GM18508 (cell line): ENCODE measurements around the gene PSMA7.

Source experiments
- ATAC-seq: cut with Tn5 transposase; IDR thresholded peaks from one replicate; pipeline ENCODE4 v1.9.1; 2021; ENCODE audit warnings: moderate number of reproducible peaks; ENCODE audit not compliant: insufficient read depth, unreplicated experiment

PSMA7 gene

DNA sequence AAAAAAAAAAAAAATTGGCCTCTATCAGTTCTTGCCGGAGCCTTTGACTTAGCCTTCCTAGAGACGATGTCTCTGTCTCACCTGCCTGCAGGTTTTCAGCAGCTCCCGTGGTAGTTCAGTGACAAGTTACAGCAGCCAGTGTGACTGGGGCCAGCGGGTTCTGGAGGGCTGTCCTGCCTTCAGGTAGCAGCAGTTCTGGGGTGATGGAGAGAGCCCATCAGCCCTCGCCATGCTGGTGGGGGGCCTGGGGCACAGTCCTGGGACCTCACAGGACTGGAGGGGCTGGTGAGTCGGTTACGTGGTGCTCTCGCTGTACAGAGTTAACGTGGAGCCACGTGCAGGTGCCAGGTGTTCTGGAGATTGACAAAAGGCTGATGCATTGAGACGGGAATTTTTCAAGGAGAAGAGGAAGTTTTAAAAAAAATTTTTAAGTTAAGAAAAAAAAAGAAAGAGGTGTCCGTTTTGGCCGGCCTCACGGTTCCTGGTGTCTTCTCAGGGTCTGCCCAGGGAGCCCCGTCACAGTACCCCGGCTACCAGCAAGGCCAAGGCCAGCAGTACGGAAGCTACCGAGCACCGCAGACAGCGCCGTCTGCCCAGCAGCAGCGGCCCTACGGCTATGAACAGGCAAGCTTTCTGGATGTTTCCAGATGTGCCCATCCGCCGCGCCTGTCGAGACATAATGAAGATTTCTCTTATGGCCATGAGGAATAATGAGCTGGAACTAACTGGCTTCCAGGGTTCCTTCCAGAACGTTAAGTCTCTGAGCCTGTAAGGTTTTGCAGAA is 31.0 kb upstream of the PSMA7 start:
- ATAC-seq = no peak

DNA sequence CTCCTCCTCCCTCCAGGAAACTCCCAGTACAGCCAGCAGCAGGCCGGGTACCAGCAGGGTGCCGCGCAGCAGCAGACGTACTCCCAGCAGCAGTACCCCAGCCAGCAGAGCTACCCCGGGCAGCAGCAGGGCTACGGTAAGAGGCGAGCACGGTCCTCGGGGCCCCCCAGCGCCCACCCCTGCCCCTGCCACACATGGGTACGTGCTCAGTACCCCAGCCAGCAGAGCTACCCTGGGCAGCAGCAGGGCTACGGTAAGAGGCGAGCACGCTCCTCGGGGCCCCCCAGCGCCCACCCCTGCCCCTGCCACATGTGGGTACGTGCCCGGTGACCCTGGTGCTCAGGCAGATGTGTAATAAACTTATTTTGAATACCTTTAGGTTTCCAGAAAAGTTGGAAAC is 29.5 kb upstream of the PSMA7 start:
- ATAC-seq = no peak

DNA sequence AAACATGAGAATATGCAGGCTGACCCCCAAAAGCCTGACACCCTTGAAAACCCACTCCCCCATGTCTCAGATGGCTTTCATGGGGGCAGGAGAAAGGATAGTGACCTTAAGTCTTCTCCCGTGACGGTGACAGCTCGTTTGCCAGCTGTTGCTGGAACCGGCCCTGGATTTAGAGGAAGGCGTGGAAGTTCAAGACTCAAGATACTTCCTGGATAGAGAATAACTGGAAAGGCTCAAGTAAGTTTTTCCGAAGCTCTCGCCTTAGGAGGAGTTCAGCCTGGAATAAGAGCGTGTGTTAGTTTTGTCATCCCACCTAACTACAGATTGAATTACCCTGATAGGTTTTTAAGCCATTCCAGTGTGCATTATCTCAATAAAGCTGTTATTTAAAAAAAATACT is 28.1 kb upstream of the PSMA7 start:
- no peak for ATAC-seq

DNA sequence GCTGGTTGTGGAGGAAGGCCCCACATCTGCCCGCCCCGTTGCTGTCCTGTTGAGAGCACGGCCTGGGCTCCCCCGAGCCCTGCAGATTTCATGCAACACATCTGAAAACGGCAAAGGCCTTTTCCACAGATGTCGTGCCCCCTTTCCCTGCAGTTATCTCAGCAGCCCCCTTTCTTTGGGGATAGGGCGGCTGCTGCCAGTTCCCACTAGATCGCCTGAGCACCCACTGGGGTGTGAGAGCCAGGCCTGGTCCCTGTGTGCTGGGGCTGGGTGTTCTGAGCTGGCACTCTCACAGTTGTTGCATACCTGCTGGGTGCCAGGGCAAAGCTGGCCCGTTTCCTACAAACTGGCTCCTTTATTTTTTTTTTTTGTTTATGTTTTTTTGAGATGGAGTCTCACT is 27.3 kb upstream of the PSMA7 start:
- ATAC-seq = no peak

DNA sequence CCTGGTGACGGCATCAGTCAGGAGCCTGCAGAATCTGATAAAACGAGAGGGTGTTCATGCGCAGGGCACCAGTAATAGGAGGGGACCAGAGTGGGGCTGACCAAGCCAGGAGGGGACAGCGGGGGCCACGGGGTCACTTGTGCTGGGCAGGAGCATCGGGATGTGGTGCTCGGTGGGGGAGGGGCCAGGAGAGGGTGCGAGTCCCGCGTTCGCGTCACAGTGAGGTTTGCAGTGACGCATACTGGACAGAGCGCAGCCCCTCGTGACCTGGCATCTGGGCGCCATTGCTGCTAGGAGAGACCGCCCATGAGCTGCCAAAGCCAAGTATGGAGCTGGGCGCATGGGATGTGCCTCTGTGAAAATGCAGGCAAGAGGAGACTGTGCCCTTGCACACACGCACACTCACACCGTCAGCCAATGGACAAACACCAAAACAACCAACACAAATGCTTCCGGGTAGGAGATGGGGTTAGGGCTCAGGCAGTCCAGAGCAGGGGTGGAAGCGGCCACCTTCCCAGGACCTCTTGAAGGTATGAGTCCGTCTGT is 25.8 kb upstream of the PSMA7 start:
- no peak for ATAC-seq

DNA sequence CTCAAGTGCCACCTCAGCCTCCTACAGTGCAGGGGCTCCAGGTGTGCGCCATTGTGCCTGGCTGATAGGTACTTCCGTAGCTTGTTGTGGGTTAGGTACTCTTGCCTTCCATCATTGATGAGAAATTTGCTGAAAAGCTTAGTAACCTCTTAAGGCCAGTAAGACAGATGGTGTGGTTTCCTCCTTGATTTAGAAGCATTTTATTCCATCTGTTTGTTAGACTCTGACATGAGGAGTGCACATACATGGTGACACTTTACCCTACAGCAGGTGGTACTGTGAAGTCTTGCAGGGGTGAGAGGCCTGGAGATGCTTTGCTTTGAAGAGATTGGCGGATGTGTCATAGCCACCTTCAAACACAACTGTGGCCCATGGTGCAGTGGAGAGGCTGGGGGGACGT is 24.9 kb upstream of the PSMA7 start:
- no peak for ATAC-seq

DNA sequence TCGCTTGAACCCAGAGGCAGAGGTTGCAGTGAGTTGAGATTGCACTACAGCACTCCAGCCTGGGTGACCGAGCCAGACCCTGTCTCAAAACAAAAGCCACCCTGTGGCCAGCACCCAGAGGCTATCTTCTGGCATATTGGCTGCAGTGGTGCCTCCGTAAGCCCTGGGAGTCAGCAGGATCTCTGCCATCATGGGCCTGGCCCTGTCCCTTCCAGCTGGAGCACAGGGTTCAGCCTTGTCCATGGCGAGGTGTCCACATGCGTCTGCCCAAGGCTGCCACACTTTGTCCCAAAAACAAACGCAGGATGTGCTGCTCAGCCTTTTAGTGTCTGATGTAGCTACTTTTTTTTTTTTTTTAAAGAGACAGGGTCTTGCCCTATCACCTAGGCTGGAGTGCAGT is 24.3 kb upstream of the PSMA7 start:
- no peak for ATAC-seq

DNA sequence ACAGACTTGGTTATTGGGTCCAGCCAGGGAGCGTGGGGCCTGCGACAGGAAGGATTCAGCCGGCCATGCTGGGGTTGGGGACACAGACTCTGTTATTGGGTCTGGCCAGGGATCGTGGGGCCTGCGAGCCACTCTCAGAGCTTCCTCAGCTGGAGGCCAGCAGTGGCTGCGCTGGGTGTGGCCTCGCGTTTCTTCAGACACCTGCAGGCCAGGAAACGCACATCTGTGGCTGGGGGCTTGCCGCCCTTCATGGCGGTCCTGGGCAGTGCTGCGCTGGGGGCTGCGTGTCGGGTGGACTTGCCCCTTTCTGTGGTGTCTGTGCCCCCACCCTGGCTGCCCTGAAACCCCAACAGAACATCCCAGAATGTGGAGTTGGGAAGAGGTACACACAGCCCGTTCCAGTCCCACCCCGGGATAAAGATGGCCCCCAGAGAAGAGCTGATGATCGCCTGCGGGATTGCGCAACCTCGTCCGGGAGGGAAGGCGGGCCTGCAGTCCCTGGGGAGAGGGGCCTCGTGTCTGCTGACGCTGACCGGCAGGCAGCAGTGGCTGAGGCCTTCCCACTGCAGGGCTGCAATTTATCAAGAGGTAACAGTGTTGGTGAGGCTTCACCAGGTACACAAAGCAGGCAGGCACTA is 22.7 kb upstream of the PSMA7 start:
- ATAC-seq = no peak

DNA sequence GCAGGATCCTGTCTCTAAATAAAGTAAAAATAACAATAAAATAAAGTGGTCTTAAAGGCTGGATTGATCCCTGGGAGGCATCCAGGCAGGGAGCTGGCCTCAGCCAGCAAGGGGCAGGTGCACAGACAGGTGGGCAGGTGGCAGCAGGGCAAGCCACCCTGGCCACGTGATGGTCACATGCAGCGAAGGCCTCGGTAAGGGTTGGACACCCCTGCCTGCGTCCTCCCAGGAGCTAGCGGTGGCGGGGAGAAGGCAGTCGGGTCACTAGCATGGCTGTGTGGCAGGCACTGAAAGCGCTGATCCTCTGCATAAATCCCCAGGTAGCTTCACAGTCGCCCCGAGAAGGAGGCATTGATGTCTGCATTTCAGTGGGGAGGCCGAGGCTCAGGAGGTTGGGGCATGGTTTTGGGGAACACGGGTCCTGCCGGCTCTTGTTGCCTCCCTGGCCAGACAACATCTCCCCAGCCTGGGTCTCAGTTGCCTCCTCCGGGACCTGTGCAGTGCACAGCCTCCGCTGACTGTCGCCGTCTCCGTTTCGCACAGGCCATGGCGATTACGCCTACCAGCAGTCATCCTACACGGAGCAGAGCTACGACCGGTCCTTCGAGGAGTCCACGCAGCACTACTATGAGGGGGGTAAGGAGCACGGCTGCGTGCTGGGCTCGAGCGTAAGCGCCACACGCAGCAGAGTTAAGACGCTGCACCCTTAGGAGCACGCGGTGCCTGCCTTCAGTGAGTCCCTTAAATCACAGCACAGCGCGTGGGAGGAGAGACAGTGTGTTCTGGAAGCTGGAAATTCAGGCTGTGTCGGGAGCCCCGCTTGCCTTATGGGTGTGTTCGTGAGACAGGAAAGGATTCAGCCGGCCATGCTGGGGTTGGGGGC is 21.9 kb upstream of the PSMA7 start:
- ATAC-seq = no peak

DNA sequence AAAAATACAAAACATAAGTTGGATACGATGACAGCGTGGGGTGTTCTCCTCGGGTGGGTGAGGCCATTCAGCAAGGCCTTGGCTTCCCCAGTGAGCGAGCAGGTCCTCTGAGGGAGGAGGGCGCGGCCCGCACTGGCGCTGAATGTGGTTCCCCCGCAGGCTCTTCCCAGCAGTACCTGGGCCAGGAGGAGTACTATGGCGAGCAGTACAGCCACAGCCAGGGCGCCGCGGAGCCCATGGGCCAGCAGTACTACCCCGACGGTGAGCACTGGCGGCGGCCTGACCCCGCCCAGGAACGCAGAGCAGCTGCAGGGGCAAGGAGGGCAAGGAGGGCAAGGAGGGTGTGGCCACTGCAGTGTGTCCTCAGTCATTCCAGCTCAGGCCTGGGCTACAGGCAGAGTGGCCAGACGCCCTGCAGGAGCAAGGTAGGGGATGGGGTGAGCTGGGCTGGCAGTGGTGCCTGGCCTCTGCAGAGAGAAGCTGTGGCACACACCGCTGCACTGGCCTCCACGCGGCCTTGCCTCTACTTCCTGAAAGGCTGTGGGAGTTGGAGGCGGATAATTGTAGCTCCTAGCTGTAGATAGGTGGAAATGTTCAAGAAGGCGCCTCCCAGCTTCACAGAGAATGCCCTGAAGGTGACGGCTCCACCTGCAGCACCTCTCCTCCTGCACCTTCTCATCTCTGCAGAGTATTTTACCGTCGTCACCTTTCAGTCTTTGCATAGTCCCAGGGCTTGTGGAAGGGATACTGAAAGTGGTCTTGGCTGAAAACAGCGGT is 21.0 kb upstream of the PSMA7 start:
- no peak for ATAC-seq

DNA sequence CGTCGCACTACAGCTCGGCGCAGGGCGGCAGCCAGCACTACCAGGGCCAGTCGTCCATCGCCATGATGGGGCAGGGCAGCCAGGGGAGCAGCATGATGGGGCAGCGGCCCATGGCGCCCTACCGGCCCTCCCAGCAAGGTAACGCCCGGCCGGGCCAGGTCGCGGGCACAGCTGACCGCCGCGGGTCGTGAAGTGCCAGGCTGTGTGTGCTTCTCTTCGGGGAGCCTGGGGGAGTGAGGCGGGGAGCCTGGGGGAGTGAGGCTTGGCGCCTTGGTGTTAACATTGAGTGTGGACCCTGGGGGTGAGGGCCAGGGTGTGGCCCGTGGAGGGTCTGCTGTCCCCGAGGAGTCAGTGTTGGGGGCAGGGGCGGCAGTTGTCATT is 20.3 kb upstream of the PSMA7 start:
- ATAC-seq = no peak

DNA sequence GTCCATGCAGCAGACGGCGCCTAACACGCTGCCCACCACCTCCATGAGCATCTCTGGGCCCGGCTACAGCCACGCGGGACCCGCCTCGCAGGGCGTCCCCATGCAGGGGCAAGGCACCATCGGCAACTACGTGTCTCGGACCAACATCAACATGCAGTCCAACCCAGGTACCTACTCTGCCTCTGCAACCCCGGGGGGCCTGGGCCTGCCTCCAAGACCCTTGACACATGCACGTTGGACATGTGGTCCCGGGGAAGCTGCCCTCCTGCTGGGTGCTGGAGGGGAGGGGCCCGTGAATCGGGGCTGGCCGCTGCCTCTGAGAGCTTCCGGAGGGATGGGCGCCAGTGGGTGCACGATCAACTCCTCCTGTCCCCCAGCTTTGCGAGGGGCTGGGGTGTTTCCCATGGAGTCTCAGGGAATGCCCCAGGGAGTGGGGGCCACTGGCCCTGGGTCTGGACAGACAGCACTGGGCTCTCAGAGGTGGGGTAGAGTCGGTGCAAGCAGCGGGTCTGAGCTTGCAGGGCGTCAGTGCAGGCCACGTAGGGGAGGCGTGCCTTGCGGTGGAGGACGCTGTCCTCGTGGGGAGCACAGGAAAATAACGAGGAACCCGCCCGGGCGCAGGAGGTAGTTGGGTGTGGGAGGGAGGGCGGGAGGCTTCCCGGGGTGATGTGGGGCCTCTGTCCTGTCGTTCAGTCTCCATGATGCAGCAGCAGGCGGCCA is 19.7 kb upstream of the PSMA7 start:
- no peak for ATAC-seq

DNA sequence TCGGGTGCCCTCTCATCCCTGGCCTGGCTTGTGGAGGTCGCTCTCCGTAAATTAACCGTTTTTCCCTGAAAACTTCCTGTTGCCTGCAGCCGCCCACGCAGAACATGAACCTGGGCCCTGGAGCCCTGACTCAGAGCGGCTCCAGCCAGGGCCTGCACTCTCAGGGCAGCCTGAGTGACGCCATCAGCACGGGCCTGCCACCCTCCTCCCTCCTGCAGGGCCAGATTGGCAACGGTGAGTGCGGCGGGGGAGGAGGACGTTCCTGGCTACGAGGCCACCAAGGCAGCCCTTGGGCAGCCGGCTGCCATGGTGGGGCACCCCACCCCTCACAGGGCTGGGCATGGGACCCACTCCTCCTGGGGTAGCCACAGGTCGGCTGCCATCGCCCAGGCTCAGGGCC is 18.2 kb upstream of the PSMA7 start:
- no peak for ATAC-seq

DNA sequence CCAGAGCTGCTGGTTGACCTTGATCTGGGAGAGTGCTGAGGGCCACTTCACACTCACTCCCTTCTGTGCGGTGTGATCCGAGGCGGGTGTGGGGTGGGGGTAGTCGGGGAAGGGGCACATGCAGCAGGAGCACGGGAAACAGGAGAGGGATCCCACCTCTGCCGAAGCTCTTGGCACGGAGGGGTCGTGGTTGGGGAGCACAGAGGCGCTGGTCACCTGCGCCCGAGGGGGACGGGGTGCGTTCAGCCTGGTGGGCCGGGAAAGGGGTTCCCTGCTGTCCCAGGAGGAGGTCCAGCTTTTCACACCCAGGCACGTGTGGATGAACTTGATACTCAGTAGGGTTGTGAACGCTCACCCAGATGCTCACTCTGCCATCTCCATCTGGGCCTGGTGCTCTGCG is 17.7 kb upstream of the PSMA7 start:
- no peak for ATAC-seq

DNA sequence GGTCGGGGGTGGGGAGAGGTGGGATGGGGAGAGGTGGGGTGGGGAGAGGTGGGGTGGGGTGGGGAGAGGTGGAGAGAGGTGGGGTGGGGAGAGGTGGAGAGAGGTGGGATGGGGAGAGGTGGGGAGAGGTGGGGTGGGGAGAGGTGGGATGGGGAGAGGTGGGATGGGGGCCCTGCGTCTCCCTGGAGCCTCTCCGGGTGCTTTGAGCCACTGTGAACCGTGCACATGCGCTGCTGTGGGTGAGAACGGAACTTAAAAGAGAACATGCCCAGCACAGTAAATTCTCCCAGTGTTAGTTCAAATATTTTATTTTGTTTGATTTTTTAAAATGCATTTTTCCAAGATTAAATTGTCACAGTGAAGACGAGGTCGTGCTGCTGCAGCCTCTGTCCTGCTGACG is 17.1 kb upstream of the PSMA7 start:
- no peak for ATAC-seq

DNA sequence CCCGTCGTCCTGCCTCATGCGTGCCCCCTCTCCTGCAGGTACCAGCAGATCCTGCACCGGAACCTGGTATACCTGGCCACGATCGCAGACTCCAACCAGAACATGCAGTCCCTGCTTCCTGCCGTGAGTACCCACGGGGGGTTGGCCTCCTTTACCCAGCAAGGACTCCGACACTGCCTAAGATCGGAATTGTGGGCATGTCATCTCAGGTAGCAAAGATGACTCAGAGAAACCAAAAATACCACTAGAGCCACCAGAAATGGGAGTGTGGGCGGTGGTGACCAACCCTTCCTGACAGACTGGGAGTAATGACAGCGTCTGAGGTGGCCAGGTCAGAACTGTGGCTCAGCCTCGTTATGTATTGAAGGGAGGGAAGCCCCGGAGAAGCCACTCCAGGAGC is 16.6 kb upstream of the PSMA7 start:
- no peak for ATAC-seq

DNA sequence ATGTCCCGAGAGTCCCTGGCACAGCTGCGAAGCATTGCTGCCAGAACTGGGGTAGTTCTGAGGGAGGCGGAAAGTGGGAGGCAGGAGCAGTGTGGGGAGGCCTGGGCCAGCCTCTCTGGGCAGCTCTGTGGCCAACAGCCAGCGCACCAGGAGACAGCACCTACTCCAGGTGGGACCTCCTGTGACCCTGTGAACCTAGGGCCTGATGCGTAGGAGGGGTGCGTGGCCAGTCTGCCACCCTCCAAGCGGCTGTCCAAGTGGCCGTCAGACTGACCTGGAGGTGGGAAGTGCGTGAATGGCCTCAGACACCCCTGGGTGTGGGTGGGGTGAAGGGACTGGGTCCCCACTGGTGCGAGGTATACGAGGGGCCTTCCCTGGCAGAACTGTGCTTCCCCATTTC is 15.9 kb upstream of the PSMA7 start:
- ATAC-seq = no peak

DNA sequence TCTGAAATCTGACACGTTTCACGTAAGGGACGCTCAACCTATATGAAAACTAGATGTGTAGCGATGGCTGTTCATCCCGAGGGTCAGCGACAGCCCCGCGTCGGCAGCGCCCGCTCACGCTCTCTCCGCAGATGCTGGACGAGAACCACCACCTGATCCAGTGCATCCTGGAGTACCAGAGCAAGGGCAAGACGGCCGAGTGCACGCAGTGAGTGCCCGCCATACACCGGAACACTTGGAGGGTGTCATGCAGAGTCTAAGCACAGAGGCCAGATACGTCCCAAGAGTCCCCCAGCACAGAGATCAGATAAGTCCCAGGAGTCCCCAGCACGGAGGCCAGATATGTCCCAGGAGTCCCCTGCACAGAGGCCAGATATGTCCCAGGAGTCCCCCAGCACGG is 15.3 kb upstream of the PSMA7 start:
- ATAC-seq = no peak

DNA sequence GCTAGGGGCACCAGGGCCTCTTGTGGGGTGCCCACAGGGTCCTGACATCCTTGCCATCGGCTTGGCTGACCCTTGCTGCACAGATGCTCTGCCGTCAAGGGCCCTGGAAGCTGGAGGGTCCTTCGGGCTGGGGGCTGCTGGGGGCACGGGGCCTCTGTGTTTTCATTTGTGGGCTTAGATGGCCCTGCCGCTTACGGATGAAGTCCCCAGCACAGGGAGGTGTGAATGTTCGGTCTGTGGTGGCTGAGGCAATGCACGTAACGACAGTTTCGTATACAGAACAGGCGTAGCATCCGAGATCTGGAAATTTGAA is 14.8 kb upstream of the PSMA7 start:
- ATAC-seq = no peak
